ENCODE data around the gene ECE1. TPM values are rescaled to one million over a fixed set of nuclear protein-coding genes. Genes with fewer than 3 reads are reported as not detected.

The ECE1 gene
- total RNA-seq, 2 donors from 2014 or later, result 79.1 to 83.3 TPM

DNA sequence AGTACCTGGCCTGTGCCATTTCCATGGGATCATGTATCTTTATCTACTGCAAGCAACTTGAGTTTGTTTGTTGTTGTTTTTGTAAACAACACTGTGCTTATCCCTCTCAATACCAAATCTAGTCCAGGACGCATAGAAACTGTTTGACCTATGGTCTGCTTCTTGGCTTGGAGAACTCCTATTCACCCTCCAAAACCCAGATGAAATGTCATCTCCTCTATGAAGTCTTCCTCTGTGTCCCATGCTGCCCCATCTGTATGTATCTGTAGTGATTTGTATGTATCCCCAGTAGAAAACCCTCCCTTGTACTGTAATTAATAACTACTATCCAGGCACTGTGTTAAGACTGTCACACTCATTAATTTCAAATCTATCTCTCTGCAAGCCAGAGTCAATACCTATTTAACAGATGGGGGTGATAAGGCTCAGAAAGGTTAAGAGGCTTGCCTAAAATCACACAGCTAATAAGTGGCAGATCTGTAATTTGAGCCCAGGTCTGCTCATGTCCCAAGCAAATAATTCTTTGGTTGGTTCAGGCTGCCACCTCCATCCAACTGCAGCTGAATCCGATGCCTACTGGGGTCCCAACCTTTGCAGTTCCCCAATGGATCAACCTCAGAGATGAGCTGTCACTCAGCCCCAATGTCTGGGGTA lies 24.6 kb upstream of the ECE1 start:
- no peak for ATAC-seq
- Histone ChIP-seq H3K27ac (peak overlapping the region in 2 of 4 donors; percentile 15 to 25), H3K9me3 (no peaks in the 10 kb centered on the region), H3K4me1 (peaks cover 86% of the 10 kb centered on the region), H3K27me3 (no peaks in the 10 kb centered on the region), H3K36me3 (replicated peaks in 1 of 2; ENCODE audit: insufficient read depth in 1 of 2, low read depth in 2 of 2) (no peaks in the 10 kb centered on the region), H3K4me3 (no peak overlapping the region)
- DNase-seq, result no peak
- 63 to 85% methylated on average over 1 to 2 of the region's 2 CpGs for WGBS, 2 donors
- TF ChIP-seq, protein P1, sequence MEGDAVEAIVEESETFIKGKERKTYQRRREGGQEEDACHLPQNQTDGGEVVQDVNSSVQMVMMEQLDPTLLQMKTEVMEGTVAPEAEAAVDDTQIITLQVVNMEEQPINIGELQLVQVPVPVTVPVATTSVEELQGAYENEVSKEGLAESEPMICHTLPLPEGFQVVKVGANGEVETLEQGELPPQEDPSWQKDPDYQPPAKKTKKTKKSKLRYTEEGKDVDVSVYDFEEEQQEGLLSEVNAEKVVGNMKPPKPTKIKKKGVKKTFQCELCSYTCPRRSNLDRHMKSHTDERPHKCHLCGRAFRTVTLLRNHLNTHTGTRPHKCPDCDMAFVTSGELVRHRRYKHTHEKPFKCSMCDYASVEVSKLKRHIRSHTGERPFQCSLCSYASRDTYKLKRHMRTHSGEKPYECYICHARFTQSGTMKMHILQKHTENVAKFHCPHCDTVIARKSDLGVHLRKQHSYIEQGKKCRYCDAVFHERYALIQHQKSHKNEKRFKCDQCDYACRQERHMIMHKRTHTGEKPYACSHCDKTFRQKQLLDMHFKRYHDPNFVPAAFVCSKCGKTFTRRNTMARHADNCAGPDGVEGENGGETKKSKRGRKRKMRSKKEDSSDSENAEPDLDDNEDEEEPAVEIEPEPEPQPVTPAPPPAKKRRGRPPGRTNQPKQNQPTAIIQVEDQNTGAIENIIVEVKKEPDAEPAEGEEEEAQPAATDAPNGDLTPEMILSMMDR (IDR thresholded peaks at IDR 0.05), result no peak
- no peak for TF ChIP-seq POLR2A (IDR thresholded peaks at IDR 0.05)
- intact Hi-C loops (cut with DNase I), result no loop called here

DNA sequence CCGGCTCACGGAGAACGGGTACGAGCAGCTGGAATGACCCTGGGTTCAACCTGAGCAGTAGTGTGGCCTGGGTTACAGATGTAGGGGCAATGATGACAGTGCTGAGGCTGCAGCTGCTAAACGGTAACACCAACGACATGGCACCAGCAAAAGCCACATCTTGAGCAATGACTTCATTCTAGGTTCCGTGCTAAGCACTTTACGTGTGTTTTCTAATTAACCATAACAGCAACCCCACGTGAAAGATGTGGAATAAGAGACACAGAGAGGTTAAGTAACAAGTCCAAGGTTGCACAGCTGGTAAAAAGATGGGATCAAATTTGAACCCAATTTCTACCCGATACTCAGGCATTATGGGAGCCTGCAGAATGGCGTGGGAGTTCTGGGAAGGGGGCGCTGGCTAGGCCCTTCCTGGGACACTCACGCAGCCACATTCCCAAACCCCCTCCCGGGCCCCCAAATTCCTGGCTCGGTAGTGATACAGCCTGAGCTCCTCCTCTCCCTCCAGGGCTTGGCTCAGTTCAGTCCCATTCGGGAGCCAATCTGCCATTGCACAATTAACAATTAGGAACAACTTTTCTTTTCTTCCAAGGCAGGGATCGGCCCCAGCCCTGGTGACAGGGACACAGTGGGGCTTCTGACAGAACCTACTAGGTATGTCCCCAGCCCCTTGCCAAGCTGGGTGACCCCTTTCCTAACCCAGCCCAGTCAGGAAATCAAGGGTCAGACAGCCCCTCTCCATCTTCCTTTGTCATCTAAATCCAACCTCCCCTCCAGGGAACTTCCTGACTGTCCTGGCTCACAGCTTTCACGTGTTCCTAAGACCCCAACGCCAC lies 23.8 kb upstream of the ECE1 start:
- DNase-seq (no peak), ATAC-seq (no peak)
- Histone ChIP-seq H3K4me3 (no peak overlapping the region), H3K4me1 (peaks cover 86% of the 10 kb centered on the region), H3K9me3 (no peaks in the 10 kb centered on the region), H3K36me3 (replicated peaks in 1 of 2; ENCODE audit: insufficient read depth in 1 of 2, low read depth in 2 of 2) (no peaks in the 10 kb centered on the region), H3K27ac (peak overlapping the region in 2 of 4 donors; percentile 25 to 62), H3K27me3 (no peaks in the 10 kb centered on the region)
- 53 to 56% methylated on average over 18 to 19 of the region's 19 CpGs for WGBS, 2 donors
- intact Hi-C loops (cut with DNase I), result no loop called here
- TF ChIP-seq, protein P1 (IDR thresholded peaks at IDR 0.05), result no peak
- TF ChIP-seq POLR2A (IDR thresholded peaks at IDR 0.05), result no peak

DNA sequence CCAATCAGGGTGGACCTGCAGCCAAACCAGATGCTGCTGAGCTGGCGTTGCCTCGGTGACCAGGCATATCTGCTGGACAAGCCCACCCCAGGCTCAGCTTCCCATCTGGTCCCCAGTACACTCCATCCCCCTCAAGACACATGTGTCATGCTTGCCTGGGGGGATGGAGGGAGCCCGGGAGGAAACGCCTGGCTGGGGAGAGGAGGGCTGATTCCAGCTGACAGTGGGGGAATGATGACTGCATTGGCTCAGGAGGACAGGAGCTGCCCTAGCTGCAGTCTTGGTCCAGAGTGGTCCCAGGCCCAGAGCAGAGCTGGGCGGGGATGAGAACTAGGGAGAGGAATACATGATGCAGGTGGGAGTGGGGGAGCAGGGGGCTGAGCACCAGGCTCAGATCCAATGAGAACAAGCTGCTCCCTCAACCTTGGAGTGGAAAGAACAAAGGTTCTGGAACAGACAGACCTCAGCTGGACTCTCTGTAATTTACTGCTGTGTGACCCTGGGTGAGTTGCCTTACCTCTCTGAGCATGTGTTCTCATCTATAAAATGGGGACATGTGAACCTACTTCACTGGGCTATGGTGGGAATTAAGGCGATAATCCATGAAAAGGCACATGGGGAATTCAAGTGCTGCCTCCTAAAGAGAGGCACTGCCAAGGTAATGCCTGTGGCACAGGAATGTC lies 23.1 kb upstream of the ECE1 start:
- H3K4me3 ChIP-seq, result no peak overlapping the region
- intact Hi-C loops (cut with DNase I), result no loop called here

DNA sequence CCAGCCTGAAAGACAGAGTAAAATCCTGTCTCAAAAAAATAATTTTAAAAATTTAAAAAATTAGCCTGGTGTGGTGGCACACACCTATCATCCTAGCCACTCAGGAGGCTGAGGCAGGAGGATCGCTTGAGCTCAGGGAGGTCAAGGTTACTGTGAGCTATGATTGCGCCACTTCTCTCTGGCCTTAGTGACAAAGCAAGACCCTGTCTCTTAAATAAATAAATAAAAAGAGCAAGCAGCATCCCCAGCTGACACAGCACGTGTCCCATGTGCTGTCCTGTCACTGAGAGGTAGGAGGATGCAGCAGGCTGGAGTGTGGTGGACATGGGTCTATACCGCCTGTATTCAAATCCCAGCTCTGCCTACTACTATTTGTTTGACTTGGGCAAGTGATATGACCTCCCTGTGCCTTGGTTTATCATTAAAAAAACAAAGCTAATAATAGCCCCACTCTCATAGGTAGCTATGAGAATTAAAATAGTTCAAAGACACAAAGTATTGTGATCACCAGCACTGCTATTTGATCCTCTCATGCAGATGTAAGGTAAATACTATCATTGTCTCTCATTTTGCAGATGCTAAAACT lies 22.2 kb upstream of the ECE1 start:
- Histone ChIP-seq H3K4me1 (peaks cover 86% of the 10 kb centered on the region), H3K4me3 (no peak overlapping the region), H3K36me3 (replicated peaks in 1 of 2; ENCODE audit: insufficient read depth in 1 of 2, low read depth in 2 of 2) (no peaks in the 10 kb centered on the region), H3K9me3 (no peaks in the 10 kb centered on the region), H3K27me3 (no peaks in the 10 kb centered on the region), H3K27ac (peak overlapping the region; percentile 3 to 62 (median 33))
- TF ChIP-seq, protein P1 (IDR thresholded peaks at IDR 0.05), result no peak
- no peak for TF ChIP-seq POLR2A (IDR thresholded peaks at IDR 0.05)
- no peak for DNase-seq
- intact Hi-C loops (cut with DNase I), result no loop called here
- ATAC-seq, result peak; percentile 18
- 36 to 44% methylated on average over 4 of the region's 4 CpGs for WGBS, 2 donors

More for the DNA sequence above, 23.1 kb upstream of the ECE1 start:
- peaks cover 86% of the 10 kb centered on the region for H3K4me1 ChIP-seq
- no peaks in the 10 kb centered on the region for H3K36me3 ChIP-seq (replicated peaks in 1 of 2; ENCODE audit: insufficient read depth in 1 of 2, low read depth in 2 of 2)
- DNase-seq (no peak), ATAC-seq (no peak)
- no peaks in the 10 kb centered on the region for H3K9me3 ChIP-seq
- TF ChIP-seq POLR2A (IDR thresholded peaks at IDR 0.05), result no peak
- WGBS, 2 donors, result 33 to 58% methylated on average over 3 to 6 of the region's 6 CpGs
- no peaks in the 10 kb centered on the region for H3K27me3 ChIP-seq
- H3K27ac ChIP-seq, result peak overlapping the region; percentile 3 to 62 (median 33)

DNA sequence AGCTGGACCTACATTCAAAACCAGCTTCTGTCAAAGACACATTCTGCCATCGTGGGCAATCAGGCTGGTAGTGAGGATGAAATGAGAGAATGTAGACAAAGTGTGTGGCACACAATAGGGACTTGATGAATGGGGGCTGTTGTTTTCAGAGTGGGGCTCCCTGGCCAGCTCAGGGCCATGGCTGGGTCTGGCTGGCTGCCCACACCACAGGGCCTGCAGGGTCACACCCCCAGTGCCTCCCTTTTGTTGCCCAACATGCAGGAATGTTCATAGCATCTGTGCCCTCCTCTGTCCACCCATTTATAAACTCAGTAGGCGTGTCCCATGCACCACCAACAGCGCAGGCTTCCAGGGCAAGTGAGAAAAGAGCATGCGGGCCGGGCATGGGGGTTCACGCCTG lies 20.8 kb upstream of the ECE1 start:
- 93% methylated on average over 4 to 6 of the region's 6 CpGs for WGBS, 2 donors
- H3K9me3 ChIP-seq, result no peaks in the 10 kb centered on the region
- DNase-seq, result no peak
- H3K4me3 ChIP-seq, result no peak overlapping the region
- intact Hi-C loops (cut with DNase I), result no loop called here
- H3K27ac ChIP-seq, result no peak overlapping the region
- ATAC-seq, result no peak
- H3K4me1 ChIP-seq, result peaks cover 79% of the 10 kb centered on the region
- no peak for TF ChIP-seq POLR2A (IDR thresholded peaks at IDR 0.05)
- TF ChIP-seq, protein P1 (IDR thresholded peaks at IDR 0.05), result no peak
- H3K27me3 ChIP-seq, result no peaks in the 10 kb centered on the region
- H3K36me3 ChIP-seq (replicated peaks in 1 of 2; ENCODE audit: insufficient read depth in 1 of 2, low read depth in 2 of 2), result no peaks in the 10 kb centered on the region
